GM06990 (cell line): ENCODE measurements around the gene BCL6.

Experiments used
- DNase-seq: peaks from one replicate; pipeline ENCODE4 v3.0.0-alpha.2; 2011; ENCODE audit not compliant: insufficient read length; ENCODE audit errors: extremely low read depth
- H3K27me3 ChIP-seq: replicated peaks from 2 replicates; pipeline ENCODE4 v1.6.0; 2011; ENCODE audit warnings: low read length; ENCODE audit not compliant: control insufficient read depth, insufficient read depth
- H3K36me3 ChIP-seq: 2 replicates; pipeline ENCODE4 v1.5.1; 2011; ENCODE audit warnings: low read length; ENCODE audit not compliant: control insufficient read depth, insufficient read depth
- H3K4me3 ChIP-seq: replicated peaks from 2 replicates; pipeline ENCODE4 v1.5.1; 2011; ENCODE audit warnings: low read depth, mild to moderate bottlenecking, control low read depth, low read length
- TF ChIP-seq, protein P1 (sequence below): IDR thresholded peaks from 2 replicates; pipeline ENCODE4 v1.5.1; 2011; ENCODE audit warnings: low read length, control low read depth, mild to moderate bottlenecking, inconsistent platforms; ENCODE audit not compliant: insufficient read depth, poor library complexity, severe bottlenecking

Gene BCL6

DNA sequence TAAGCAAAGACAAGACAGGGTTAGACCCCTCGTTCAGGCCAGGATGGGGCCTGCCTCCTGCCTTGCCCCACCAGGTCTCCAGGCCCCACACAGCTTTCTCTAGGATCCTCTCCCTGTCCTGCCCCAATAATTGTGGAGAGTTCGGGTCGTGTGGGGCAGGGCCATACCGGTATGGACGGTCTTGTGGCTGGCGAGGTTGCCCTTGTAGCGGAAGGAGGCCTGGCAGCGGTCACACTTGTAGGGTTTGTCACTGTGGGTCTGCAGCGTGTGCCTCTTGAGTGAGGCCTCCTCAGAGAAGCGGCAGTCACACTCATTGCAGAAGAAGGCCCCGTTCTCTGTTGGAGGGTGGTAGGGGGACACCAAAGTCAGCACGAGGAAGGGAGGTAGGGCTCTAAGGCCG is 18.7 kb downstream of the BCL6 start:
- Histone ChIP-seq H3K4me3 (no peak overlapping the region), H3K36me3 (no peaks in the 10 kb centered on the region), H3K27me3 (no peaks in the 10 kb centered on the region; the same call in 1 of the 2 replicates)
- no peak for DNase-seq
- TF ChIP-seq, protein P1, sequence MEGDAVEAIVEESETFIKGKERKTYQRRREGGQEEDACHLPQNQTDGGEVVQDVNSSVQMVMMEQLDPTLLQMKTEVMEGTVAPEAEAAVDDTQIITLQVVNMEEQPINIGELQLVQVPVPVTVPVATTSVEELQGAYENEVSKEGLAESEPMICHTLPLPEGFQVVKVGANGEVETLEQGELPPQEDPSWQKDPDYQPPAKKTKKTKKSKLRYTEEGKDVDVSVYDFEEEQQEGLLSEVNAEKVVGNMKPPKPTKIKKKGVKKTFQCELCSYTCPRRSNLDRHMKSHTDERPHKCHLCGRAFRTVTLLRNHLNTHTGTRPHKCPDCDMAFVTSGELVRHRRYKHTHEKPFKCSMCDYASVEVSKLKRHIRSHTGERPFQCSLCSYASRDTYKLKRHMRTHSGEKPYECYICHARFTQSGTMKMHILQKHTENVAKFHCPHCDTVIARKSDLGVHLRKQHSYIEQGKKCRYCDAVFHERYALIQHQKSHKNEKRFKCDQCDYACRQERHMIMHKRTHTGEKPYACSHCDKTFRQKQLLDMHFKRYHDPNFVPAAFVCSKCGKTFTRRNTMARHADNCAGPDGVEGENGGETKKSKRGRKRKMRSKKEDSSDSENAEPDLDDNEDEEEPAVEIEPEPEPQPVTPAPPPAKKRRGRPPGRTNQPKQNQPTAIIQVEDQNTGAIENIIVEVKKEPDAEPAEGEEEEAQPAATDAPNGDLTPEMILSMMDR: no peak

GRCh38 chr3:187725653-187726370 is 19.5 kb downstream of the BCL6 start:
- Histone ChIP-seq H3K27me3 (no peaks in the 10 kb centered on the region; the same call in 1 of the 2 replicates), H3K36me3 (no peaks in the 10 kb centered on the region), H3K4me3 (no peak overlapping the region)
- DNase-seq: no peak
- TF ChIP-seq, protein P1: no peak

DNA sequence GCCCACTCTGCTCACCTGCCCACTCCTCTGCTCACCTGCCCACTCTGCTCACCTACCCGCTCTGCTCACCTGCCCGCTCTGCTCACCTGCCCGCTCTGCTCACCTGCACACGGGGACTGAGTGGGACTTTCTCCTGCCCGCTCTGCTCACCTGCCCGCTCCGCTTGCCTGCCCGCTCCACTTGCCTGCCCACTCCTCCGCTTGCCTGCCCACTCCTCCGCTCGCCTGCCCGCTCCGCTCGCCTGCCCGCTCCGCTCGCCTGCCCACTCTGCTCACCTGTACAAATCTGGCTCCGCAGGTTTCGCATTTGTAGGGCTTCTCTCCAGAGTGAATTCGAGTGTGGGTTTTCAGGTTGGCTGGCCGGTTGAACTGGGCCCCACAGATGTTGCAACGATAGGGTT is 20.0 kb downstream of the BCL6 start:
- no peak overlapping the region for H3K4me3 ChIP-seq
- no peaks in the 10 kb centered on the region for H3K36me3 ChIP-seq
- TF ChIP-seq, protein P1: no peak
- DNase-seq: no peak
- H3K27me3 ChIP-seq: no peaks in the 10 kb centered on the region

DNA sequence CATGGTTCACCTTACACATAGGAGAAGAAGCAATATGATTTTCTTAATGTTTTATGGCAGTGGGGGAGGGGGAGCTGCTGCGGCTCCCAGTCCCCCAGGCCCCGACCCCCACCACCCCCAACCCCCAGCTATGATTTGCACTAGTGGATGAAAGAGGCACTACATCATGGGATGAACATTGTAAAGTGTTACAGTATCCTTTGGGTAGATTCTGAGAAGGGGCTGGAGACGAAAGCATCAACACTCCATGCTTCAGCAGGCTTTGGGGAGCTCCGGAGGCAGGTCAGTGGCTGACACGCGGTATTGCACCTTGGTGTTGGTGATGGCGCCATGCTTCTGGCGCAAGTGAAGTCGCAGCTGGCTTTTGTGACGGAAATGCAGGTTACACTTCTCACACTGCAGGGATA is 23.1 kb downstream of the BCL6 start:
- Histone ChIP-seq H3K4me3 (no peak overlapping the region), H3K36me3 (no peaks in the 10 kb centered on the region), H3K27me3 (peaks cover 2% of the 10 kb centered on the region; the same call in 1 of the 2 replicates)
- TF ChIP-seq, protein P1: no peak
- DNase-seq: no peak

GRCh38 chr3:187721055-187721454 is 24.2 kb downstream of the BCL6 start:
- no peaks in the 10 kb centered on the region for H3K36me3 ChIP-seq
- H3K4me3 ChIP-seq: no peak overlapping the region
- no peak for DNase-seq
- H3K27me3 ChIP-seq: peaks cover 2% of the 10 kb centered on the region
- TF ChIP-seq, protein P1: no peak

GRCh38 chr3:187720337-187720670 is 25.0 kb downstream of the BCL6 start:
- Histone ChIP-seq H3K36me3 (no peaks in the 10 kb centered on the region), H3K4me3 (no peak overlapping the region), H3K27me3 (peaks cover 2% of the 10 kb centered on the region)
- no peak for DNase-seq
- TF ChIP-seq, protein P1: no peak
